Keratinocyte (primary cell): ENCODE results near the gene VPS52.

Experiments
- EZH2 ChIP-seq: IDR thresholded peaks from one replicate; pipeline ENCODE4 v1.6.1; 2012; ENCODE audit warnings: inconsistent platforms, mild to moderate bottlenecking, low read length, moderate library complexity
- TF ChIP-seq, protein P1 (sequence below), 3 experiments: IDR thresholded peaks in 1 of 3; conservative IDR thresholded peaks in 1 of 3; optimal IDR thresholded peaks in 1 of 3; 2 replicates in 2 of 3; 3 replicates in 1 of 3; pipeline versions ENCODE3 to v1.5.1; 2011; ENCODE audit warnings: low read length in 3 of 3, mild to moderate bottlenecking in 3 of 3, moderate library complexity in 2 of 3, control low read depth in 1 of 3, inconsistent platforms in 1 of 3; ENCODE audit not compliant: insufficient read depth in 2 of 3; ENCODE audit errors: extremely low read depth in 1 of 3

DNA sequence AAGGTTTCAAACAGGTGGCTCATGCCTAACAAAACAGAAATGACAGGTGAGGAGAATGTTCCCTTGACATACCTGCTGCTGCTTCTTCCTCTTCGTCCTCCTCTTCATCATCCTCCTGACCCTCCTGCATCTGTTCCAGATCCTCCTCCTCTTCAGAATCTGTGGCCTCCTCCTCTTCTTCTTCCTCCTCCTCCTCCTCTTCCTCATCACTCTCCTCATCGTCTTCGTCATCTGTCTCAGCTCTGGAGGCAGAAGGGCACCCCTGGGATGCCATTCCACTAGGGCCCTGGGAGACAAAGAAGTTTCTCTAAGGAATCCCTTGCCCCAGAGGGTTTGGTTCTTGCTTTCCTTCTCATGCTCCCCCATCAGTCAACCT is 48.3 kb upstream of the VPS52 start:
- TF ChIP-seq, protein P1, sequence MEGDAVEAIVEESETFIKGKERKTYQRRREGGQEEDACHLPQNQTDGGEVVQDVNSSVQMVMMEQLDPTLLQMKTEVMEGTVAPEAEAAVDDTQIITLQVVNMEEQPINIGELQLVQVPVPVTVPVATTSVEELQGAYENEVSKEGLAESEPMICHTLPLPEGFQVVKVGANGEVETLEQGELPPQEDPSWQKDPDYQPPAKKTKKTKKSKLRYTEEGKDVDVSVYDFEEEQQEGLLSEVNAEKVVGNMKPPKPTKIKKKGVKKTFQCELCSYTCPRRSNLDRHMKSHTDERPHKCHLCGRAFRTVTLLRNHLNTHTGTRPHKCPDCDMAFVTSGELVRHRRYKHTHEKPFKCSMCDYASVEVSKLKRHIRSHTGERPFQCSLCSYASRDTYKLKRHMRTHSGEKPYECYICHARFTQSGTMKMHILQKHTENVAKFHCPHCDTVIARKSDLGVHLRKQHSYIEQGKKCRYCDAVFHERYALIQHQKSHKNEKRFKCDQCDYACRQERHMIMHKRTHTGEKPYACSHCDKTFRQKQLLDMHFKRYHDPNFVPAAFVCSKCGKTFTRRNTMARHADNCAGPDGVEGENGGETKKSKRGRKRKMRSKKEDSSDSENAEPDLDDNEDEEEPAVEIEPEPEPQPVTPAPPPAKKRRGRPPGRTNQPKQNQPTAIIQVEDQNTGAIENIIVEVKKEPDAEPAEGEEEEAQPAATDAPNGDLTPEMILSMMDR (optimal IDR thresholded peaks at IDR 0.05 in 1 of 3, IDR thresholded peaks at IDR 0.05 in 1 of 3, conservative IDR thresholded peaks at IDR 0.05 in 1 of 3; ENCODE audit: extremely low read depth in 1 of 3, insufficient read depth in 2 of 3, low read length in 3 of 3): no peak
- no peak for TF ChIP-seq EZH2
